Loucy (cell line): ENCODE results near the gene PPP1R16B.

Experiments
- H2AFZ ChIP-seq: fragments of 200-600 bp; sonication (generic); 2 replicates; pipeline ENCODE4 v1.6.0; 2016; ENCODE audit warnings: antibody characterized with exemption, mild to moderate bottlenecking, low read length, moderate library complexity
- H3F3A ChIP-seq: fragments of 200-600 bp; 2 replicates; pipeline ENCODE4 v1.6.0; 2016; ENCODE audit warnings: antibody characterized with exemption, low read depth, mild to moderate bottlenecking
- H3K27me3 ChIP-seq: fragments of 200-600 bp; sonication (generic); 2 replicates; pipeline ENCODE4 v1.6.1; 2014; ENCODE audit warnings: low read length, mild to moderate bottlenecking; ENCODE audit not compliant: insufficient read depth, poor library complexity, severe bottlenecking
- H3K36me3 ChIP-seq: fragments of 200-600 bp; sonication (generic); 2 replicates; pipeline ENCODE4 v1.6.1; 2016; ENCODE audit warnings: low read length; ENCODE audit not compliant: insufficient read depth
- H3K4me1 ChIP-seq: fragments of 200-600 bp; sonication (generic); 2 replicates; pipeline ENCODE4 v1.5.1; 2014; ENCODE audit warnings: low read length, mild to moderate bottlenecking; ENCODE audit not compliant: insufficient read depth, poor library complexity, severe bottlenecking
- H3K4me2 ChIP-seq: fragments of 200-600 bp; sonication (generic); 2 replicates; pipeline ENCODE4 v1.6.0; 2014; ENCODE audit warnings: antibody characterized with exemption, low read length, low read depth, mild to moderate bottlenecking; ENCODE audit not compliant: poor library complexity, severe bottlenecking
- H3K4me3 ChIP-seq: fragments of 200-600 bp; sonication (generic); 2 replicates; pipeline ENCODE4 v1.5.1; 2014; ENCODE audit warnings: low read length, mild to moderate bottlenecking, mixed read lengths; ENCODE audit not compliant: poor library complexity, severe bottlenecking
- H3K79me2 ChIP-seq: fragments of 200-600 bp; sonication (generic); 2 replicates; pipeline ENCODE4 v1.6.1; 2014; ENCODE audit warnings: low read length; ENCODE audit not compliant: insufficient read depth
- H3K9ac ChIP-seq: fragments of 200-600 bp; sonication (generic); 2 replicates; pipeline ENCODE4 v1.6.0; 2014; ENCODE audit warnings: mild to moderate bottlenecking, low read depth, low read length, moderate library complexity; ENCODE audit not compliant: poor library complexity, severe bottlenecking
- H3K9me2 ChIP-seq: fragments of 200-600 bp; sonication (generic); replicated peaks from 2 replicates; pipeline ENCODE4 v1.6.1; 2016; ENCODE audit warnings: low read depth, low read length, mixed read lengths
- H3K9me3 ChIP-seq: fragments of 200-600 bp; sonication (generic); 2 replicates; pipeline ENCODE4 v1.6.1; 2014; ENCODE audit warnings: mild to moderate bottlenecking, antibody characterized with exemption, low read length, low read depth; ENCODE audit not compliant: insufficient read depth
- H4K20me1 ChIP-seq: fragments of 200-600 bp; sonication (generic); 2 replicates; pipeline ENCODE4 v1.6.0; 2014; ENCODE audit warnings: antibody characterized with exemption, low read length, mild to moderate bottlenecking; ENCODE audit not compliant: insufficient read depth, poor library complexity, severe bottlenecking
- CTCF ChIP-seq: fragments of 200-600 bp; sonication (generic); conservative IDR thresholded peaks from 2 replicates; pipeline ENCODE4 v1.5.1; 2014; ENCODE audit warnings: mild to moderate bottlenecking, antibody characterized with exemption, low read length
- EZH2phosphoT487 ChIP-seq: fragments of 200-600 bp; IDR thresholded peaks from 2 replicates; pipeline ENCODE4 v1.6.1; 2018; ENCODE audit warnings: antibody characterized with exemption, mild to moderate bottlenecking, moderate library complexity, borderline replicate concordance

The PPP1R16B gene

GRCh38 chr20:38815446-38815845, 9.9 kb downstream of the PPP1R16B start:
- Histone ChIP-seq H4K20me1 (no peaks in the 10 kb centered on the region), H3K9ac (no peak overlapping the region), H3F3A (no peaks in the 10 kb centered on the region), H2AFZ (no peak overlapping the region), H3K36me3 (no peaks in the 10 kb centered on the region), H3K4me2 (no peak overlapping the region), H3K9me2 (no peaks in the 10 kb centered on the region), H3K27me3 (no peaks in the 10 kb centered on the region), H3K4me1 (peaks cover 23% of the 10 kb centered on the region), H3K4me3 (no peak overlapping the region), H3K79me2 (peaks cover 78% of the 10 kb centered on the region), H3K9me3 (no peaks in the 10 kb centered on the region)
- TF ChIP-seq EZH2phosphoT487: no peak
- no peak for TF ChIP-seq CTCF

DNA sequence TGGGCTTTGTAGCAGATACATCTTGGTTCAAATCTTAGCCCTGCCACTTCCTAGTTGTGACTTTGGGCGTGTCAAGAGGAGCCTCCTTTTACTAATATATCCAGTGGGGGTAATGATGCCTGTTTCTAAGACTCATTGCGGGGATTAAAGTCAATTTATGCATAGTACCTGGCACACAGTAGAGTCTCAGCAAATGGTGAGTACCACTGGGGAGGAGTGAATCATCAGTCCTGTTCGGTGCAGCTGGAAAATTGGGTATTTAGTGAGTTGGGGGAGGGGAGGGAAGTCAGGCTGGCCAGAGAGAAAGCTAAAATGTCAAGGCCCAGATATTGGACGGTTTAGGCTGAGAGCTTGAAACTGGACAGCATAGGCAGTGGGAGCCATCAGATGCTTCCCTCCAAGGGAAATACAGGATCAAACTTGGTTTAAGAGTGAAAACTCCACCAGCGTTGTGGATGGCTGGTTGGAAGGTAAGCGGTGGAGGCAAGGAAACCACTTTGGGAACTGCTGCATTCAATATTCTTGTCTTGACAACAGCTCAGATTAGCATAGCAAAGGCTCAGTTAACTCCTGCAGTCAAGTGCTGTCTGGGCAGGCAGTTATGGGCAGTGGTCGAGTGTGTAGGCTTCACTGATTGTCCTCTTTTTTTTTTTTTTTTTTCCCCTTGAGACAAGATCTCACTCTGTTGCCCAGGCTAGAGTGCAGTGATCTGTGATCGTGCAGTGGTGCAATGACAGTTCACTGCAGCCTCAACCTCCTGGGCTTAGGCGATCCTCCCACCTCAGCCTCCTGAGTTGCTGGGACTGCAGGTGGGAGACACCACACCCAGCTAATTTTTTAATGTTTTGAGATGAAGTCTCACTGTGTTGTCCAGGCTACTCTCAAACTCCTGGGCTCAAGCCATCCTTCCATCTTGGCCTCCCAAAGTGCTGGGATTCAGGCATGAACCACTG, 12.9 kb downstream of the PPP1R16B start:
- Histone ChIP-seq H3K79me2 (peaks cover 69% of the 10 kb centered on the region), H3F3A (no peaks in the 10 kb centered on the region), H3K36me3 (no peaks in the 10 kb centered on the region), H2AFZ (no peak overlapping the region), H3K27me3 (no peaks in the 10 kb centered on the region), H3K4me2 (no peak overlapping the region), H3K9me2 (no peaks in the 10 kb centered on the region), H3K9ac (no peak overlapping the region), H3K4me1 (no peaks in the 10 kb centered on the region), H4K20me1 (no peaks in the 10 kb centered on the region), H3K4me3 (no peak overlapping the region), H3K9me3 (peaks cover 2% of the 10 kb centered on the region)
- TF ChIP-seq CTCF (no peak), EZH2phosphoT487 (no peak)

DNA sequence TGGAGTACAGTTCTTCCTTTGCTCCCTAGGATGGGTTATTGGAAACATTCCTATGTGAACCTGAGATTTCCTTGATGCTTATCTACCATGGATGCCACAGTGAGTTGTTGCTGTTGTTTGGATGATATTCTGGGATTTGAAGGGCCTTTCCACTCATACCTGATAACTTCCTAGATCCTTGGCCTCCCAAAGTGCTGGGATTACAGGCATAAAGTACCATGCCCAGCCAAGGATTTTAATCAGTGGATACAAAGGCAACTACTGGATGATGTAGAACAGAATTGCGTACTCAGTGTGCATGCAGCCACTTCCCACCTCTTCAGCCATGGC, 20.0 kb downstream of the PPP1R16B start:
- Histone ChIP-seq H3F3A (no peaks in the 10 kb centered on the region), H3K9me3 (peaks cover 2% of the 10 kb centered on the region), H3K4me2 (peak overlapping the region; percentile 65), H2AFZ (no peak overlapping the region), H3K9me2 (no peaks in the 10 kb centered on the region), H3K36me3 (no peaks in the 10 kb centered on the region), H3K4me3 (no peak overlapping the region), H3K9ac (no peak overlapping the region), H3K27me3 (no peaks in the 10 kb centered on the region), H4K20me1 (no peaks in the 10 kb centered on the region), H3K4me1 (peaks cover 33% of the 10 kb centered on the region), H3K79me2 (peaks cover 54% of the 10 kb centered on the region)
- TF ChIP-seq EZH2phosphoT487: no peak
- no peak for TF ChIP-seq CTCF
